GM12873 (cell line): ENCODE measurements around the gene SMURF1.

Experiments used
- CTCF ChIP-seq: IDR thresholded peaks from 2 replicates; pipeline ENCODE4 v1.5.1; 2012; ENCODE audit warnings: low read depth, mild to moderate bottlenecking, moderate library complexity, low read length, control low read depth; ENCODE audit not compliant: insufficient read depth; ENCODE audit errors: missing control alignments

Gene SMURF1

DNA sequence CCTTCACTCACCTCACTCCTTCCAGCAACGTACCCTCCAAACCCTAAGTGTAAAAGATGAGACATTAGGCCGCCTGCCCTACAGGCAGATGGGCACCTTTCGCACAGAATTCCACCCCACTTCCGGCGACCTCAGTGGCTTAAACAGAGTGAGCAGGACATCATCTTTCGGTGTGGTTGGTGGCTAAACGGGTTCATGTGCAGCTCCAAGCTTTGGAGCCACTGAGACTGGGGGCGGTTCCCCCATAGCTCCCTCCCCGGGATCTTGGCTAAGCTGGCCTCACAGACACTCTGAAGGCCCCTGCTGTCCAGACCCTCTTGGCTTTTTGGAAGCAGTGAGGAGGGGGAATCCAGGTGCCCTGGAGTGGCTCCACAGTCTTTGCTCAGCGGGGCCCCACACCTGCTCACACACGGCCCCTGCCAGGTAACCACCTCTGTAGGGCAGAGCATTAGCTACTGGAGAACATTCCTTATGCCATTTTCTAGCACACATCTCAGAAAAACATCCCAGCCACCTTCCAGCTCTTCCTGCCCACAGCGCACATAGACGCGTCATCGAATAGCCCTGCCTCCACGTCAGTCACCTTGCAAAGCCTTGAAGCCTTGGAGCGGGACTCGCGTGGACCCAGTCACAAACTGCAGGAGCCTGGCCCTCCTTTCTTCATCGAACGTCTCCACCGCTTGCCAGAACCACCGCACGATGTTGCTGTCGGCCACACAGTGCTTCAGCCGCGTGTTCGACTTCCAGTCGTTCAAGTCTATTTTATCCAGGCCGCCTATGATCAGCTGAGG is 108.8 kb downstream of the SMURF1 start:
- TF ChIP-seq CTCF, result no peak

GRCh38 chr7:99033765-99034164 is 110.1 kb downstream of the SMURF1 start:
- TF ChIP-seq CTCF, result no peak

DNA sequence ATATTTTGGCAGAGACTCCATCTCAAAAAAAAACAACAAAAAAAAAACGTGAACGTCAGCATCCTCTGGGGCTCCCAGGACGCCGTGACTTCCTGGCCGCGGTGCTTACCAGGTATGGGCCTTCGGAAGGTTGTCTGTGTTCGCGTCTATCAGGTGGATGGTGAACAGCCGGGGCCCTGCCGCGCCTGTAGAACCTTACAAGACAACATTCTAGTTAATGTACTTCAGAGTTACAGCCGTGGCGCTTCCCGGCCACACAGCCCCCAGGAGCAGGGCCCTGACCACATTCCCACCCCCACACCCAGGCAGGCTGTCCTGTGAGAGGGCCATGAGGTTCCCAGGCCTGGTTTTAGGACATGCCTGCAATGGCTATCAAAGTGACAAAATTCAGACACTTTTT is 111.0 kb downstream of the SMURF1 start:
- no peak for TF ChIP-seq CTCF

GRCh38 chr7:99031496-99031895 is 112.4 kb downstream of the SMURF1 start:
- no peak for TF ChIP-seq CTCF

GRCh38 chr7:99030951-99031350 is 113.0 kb downstream of the SMURF1 start:
- no peak for TF ChIP-seq CTCF

- TF ChIP-seq CTCF, result no peak
These were observed 113.5 kb downstream of the SMURF1 start for GRCh38 chr7:99030457-99030856.

GRCh38 chr7:99029466-99030435 is 114.2 kb downstream of the SMURF1 start:
- TF ChIP-seq CTCF, result no peak
